Tibial nerve (tissue), 4 donors: Measurements from ENCODE around the gene CLEC14A.

ENCODE experiments used
- EP300 ChIP-seq, 2 donors: sonication (generic); formaldehyde crosslinking; IDR thresholded peaks; one replicate each; pipeline ENCODE4 v1.6.1; 2017; ENCODE audit warnings: antibody characterized with exemption in 2 of 2, mild to moderate bottlenecking in 1 of 2
- POLR2A ChIP-seq, 2 donors: fragments of 450-650 bp; IDR thresholded peaks; one replicate each; pipeline ENCODE4 v1.6.1; 2017; ENCODE audit warnings: antibody characterized with exemption in 2 of 2, mild to moderate bottlenecking in 2 of 2, moderate library complexity in 2 of 2
- TF ChIP-seq, protein P1 (sequence below), 5 experiments: fragments of 200-600 bp in 3 of 5; fragments of 450-650 bp in 2 of 5; sonication (generic) in 3 of 5; IDR thresholded peaks; one replicate each; pipeline ENCODE4 v1.5.1; 2016 to 2019; ENCODE audit warnings: antibody characterized with exemption in 5 of 5, mild to moderate bottlenecking in 3 of 5, moderate library complexity in 2 of 5

- TF ChIP-seq, protein P1, sequence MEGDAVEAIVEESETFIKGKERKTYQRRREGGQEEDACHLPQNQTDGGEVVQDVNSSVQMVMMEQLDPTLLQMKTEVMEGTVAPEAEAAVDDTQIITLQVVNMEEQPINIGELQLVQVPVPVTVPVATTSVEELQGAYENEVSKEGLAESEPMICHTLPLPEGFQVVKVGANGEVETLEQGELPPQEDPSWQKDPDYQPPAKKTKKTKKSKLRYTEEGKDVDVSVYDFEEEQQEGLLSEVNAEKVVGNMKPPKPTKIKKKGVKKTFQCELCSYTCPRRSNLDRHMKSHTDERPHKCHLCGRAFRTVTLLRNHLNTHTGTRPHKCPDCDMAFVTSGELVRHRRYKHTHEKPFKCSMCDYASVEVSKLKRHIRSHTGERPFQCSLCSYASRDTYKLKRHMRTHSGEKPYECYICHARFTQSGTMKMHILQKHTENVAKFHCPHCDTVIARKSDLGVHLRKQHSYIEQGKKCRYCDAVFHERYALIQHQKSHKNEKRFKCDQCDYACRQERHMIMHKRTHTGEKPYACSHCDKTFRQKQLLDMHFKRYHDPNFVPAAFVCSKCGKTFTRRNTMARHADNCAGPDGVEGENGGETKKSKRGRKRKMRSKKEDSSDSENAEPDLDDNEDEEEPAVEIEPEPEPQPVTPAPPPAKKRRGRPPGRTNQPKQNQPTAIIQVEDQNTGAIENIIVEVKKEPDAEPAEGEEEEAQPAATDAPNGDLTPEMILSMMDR (IDR thresholded peaks at IDR 0.05): no peak
- no peak for TF ChIP-seq POLR2A (IDR thresholded peaks at IDR 0.05)
- no peak for TF ChIP-seq EP300 (IDR thresholded peaks at IDR 0.05)
Observed at GRCh38 chr14:38279572-38279971, 23.7 kb upstream of the CLEC14A start.
